22Rv1 (cell line): ENCODE data around the gene TRIM10.

Experiments
- CTCF ChIP-seq: fragments of 450-650 bp; IDR thresholded peaks from 2 replicates; pipeline ENCODE4 v1.5.1; 2017; ENCODE audit warnings: mild to moderate bottlenecking
- ZFX ChIP-seq: fragments of 450-650 bp; IDR thresholded peaks from 2 replicates; pipeline ENCODE4 v1.6.1; 2017; ENCODE audit warnings: antibody characterized with exemption, borderline replicate concordance

GRCh38 chr6:30150671-30151395, 10.2 kb downstream of the TRIM10 start:
- no peak for TF ChIP-seq CTCF
- TF ChIP-seq ZFX: no peak
